ENCODE measurements around the gene DLG2.

The DLG2 gene

GRCh38 chr11:84035645-84036044, 1591.5 kb downstream of the DLG2 start:
- no peak for DNase-seq

GRCh38 chr11:84034484-84034883, 1592.7 kb downstream of the DLG2 start:
- DNase-seq, result no peak

- no peak for DNase-seq
Measured at GRCh38 chr11:84024266-84024665, 1602.9 kb downstream of the DLG2 start.

- no peak for DNase-seq
Measured at GRCh38 chr11:84022695-84023094, 1604.4 kb downstream of the DLG2 start.

- no peak for DNase-seq
Measured at GRCh38 chr11:84022201-84022600, 1604.9 kb downstream of the DLG2 start.

- DNase-seq, result no peak
Measured at GRCh38 chr11:84021291-84021690, 1605.9 kb downstream of the DLG2 start.

GRCh38 chr11:84019571-84020194, 1607.5 kb downstream of the DLG2 start:
- no peak for DNase-seq

GRCh38 chr11:84014539-84014938, 1612.6 kb downstream of the DLG2 start:
- no peak for DNase-seq

GRCh38 chr11:84012171-84012826, 1614.8 kb downstream of the DLG2 start:
- DNase-seq, result no peak

- no peak for DNase-seq
Measured at GRCh38 chr11:84003181-84003580, 1624.0 kb downstream of the DLG2 start.

GRCh38 chr11:83998921-83999320, 1628.2 kb downstream of the DLG2 start:
- DNase-seq, result no peak

- no peak for DNase-seq
Measured at GRCh38 chr11:83990160-83990733, 1636.9 kb downstream of the DLG2 start.

- no peak for DNase-seq
Measured at GRCh38 chr11:83982825-83983224, 1644.3 kb downstream of the DLG2 start.

- DNase-seq, result no peak
Measured at GRCh38 chr11:83979593-83979992, 1647.6 kb downstream of the DLG2 start.

GRCh38 chr11:83978942-83979341, 1648.2 kb downstream of the DLG2 start:
- no peak for DNase-seq

GRCh38 chr11:83976086-83976485, 1651.1 kb downstream of the DLG2 start:
- DNase-seq, result no peak

- no peak for DNase-seq
Measured at GRCh38 chr11:83972536-83972935, 1654.6 kb downstream of the DLG2 start.

- no peak for DNase-seq
Measured at GRCh38 chr11:83971063-83971462, 1656.1 kb downstream of the DLG2 start.

- DNase-seq, result no peak
Measured at GRCh38 chr11:83970061-83970671, 1657.0 kb downstream of the DLG2 start.

GRCh38 chr11:83957038-83957900, 1669.9 kb downstream of the DLG2 start:
- DNase-seq, result no peak

- no peak for DNase-seq
Measured at GRCh38 chr11:83956119-83956697, 1670.9 kb downstream of the DLG2 start.

GRCh38 chr11:83954780-83955179, 1672.4 kb downstream of the DLG2 start:
- no peak for DNase-seq

- no peak for DNase-seq
Measured at GRCh38 chr11:83951521-83951920, 1675.6 kb downstream of the DLG2 start.

Measured in activated CD4-positive, alpha-beta T cell treated with anti-CD3 and anti-CD28 coated beads, Interleukin-2, amount 50 U/mL, for 1 hour (primary cell).